AG09309 (cell line): ENCODE results near the gene VASH1.

ENCODE experiments used
- DNase-seq: peaks from one replicate; pipeline ENCODE4 v3.0.0-alpha.2; 2010; ENCODE audit warnings: low read depth
- H3K4me3 ChIP-seq: 2 replicates; pipeline ENCODE4 v1.5.1; 2011; ENCODE audit warnings: mild to moderate bottlenecking, low read depth, low read length, moderate library complexity; ENCODE audit not compliant: control insufficient read depth
- TF ChIP-seq, protein P1 (sequence below): IDR thresholded peaks from 2 replicates; pipeline ENCODE4 v1.5.1; 2011; ENCODE audit warnings: mild to moderate bottlenecking, low read depth, low read length, inconsistent platforms; ENCODE audit not compliant: insufficient read depth, control insufficient read depth; ENCODE audit errors: missing control alignments

The VASH1 gene

DNA sequence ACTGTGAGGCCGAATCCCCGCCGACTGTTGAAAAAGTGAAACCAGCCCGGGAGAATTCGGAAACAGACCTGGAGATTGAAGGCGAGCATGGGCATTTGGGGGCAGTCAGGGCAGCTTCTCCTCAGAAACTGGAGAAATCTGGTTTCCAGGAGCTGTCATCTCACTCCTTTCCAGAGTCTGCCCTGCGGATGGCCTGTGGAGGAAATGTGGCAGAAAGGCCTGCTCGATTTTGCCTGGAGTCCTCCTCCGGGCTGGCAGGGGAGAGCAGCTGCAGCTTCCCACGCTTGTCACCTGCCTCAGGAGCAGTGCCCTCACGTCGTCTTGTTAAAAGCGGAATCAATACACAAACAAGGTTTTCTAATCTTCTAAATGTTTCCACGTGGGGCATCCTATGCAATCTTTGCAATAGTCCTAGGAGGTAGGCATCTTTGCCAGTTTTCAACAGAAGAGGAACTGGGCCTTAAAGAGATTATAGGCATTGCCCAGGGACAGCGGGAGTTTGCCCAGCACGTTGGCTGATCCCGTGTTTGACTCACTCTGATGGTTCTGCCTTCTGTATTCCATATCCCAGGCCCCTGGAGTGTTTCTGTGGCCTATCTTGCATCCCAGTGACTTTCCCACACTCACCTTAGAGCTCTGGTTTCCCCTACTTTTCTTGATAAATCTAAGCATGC, 67.2 kb downstream of the VASH1 start:
- H3K4me3 ChIP-seq = peak overlapping the region; percentile 19
- TF ChIP-seq, protein P1, sequence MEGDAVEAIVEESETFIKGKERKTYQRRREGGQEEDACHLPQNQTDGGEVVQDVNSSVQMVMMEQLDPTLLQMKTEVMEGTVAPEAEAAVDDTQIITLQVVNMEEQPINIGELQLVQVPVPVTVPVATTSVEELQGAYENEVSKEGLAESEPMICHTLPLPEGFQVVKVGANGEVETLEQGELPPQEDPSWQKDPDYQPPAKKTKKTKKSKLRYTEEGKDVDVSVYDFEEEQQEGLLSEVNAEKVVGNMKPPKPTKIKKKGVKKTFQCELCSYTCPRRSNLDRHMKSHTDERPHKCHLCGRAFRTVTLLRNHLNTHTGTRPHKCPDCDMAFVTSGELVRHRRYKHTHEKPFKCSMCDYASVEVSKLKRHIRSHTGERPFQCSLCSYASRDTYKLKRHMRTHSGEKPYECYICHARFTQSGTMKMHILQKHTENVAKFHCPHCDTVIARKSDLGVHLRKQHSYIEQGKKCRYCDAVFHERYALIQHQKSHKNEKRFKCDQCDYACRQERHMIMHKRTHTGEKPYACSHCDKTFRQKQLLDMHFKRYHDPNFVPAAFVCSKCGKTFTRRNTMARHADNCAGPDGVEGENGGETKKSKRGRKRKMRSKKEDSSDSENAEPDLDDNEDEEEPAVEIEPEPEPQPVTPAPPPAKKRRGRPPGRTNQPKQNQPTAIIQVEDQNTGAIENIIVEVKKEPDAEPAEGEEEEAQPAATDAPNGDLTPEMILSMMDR = no peak
- DNase-seq = no peak

DNA sequence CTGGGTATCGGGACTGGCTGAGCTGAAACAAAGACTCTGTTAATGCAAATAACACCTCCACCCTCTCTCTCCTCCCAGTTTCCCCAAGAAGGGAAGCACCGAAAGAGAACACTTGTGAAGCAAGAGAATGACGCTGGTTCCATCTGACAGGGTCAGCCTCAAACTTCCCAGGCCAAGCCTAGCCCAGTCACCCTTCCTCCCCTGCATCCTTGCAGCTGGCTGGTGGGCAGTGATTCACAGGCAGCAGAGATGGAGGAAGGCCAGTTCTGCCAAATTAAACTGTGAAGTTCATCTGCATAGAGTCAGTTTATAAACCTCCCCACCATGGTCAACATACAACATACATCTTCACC, 67.7 kb downstream of the VASH1 start:
- TF ChIP-seq, protein P1 = no peak
- DNase-seq = no peak
- no peak overlapping the region for H3K4me3 ChIP-seq

DNA sequence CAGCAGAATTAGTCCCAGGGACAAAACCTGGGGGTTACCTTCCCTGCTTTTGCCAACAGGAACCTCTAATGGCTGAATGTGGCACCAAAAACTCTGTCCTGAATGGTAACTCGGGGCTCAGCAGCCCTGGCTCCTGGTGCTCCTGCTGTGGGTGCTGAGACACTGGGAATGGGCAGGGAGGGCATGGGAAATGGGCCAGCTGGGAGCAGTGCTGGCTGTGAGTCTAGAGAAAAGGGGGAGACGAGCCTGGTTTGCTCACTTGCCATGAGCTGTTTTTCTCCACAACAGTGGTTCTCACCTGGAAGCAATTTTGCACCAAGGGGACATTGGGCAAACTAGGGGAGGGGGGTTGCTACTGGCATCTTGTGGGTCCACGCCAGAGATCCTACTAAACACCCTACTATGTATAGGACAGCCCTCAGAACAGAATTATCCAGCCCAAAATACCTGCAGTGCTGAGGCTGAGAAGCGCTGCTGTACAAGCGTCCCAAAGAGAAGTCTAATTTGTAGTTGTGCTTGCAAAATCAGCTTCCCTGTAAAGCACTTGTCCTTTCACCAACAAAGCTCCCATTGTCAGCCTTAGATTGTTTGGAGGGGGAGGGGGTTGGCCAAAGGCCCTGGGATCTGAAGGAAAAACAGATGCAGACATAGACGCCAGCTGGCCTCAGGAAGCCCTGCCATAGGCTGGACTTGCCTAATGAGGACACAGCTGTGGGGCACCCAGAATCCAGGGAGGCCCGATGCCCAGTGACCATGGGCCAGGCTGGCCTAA, 68.6 kb downstream of the VASH1 start:
- TF ChIP-seq, protein P1 = no peak
- DNase-seq = no peak
- no peak overlapping the region for H3K4me3 ChIP-seq

DNA sequence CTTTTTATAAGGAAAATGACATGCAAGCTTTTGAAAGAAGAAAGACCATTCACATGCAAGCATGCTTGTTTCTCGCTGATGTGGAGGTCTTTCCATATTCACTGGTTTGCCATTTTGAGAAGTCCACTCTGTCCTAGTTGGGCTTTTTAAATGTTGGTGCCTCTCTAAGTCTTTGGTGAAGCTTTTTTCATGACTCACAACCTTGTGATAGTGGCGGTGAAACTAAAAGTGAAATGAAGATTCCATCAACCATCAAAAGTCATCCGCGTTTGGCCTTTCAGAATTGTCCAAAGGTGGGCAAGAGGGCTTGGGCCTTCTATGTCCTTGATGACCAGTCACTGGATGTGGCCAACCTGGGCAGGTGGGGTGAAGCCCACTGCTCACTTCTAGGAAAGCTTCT, 69.3 kb downstream of the VASH1 start:
- no peak overlapping the region for H3K4me3 ChIP-seq
- DNase-seq = no peak
- TF ChIP-seq, protein P1 = no peak

DNA sequence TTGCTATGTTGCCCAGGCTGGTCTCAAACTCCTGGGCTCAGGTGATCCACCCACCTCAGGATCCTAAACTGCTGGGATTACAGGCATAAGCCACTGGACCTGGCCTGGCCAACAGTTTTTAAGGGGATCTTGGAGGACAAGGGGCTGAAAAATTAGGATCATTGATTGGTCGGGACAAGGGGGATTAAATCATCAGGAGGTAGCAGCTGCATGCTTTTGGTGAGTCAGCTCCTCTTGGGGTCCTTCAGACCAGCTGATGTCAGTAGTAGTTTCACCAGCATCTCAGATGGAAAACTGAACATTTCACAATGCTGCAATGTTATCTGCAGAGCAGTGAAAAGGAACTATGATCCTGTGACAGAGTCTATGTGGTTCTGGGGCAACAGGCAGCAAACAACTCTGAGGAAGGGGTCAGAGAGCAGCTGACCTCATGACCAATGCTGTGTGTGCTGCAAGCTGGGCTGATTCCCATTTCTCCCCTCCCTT, 71.3 kb downstream of the VASH1 start:
- DNase-seq = no peak
- TF ChIP-seq, protein P1 = no peak
- no peak overlapping the region for H3K4me3 ChIP-seq
